ENCODE data around the gene TBKBP1.

The TBKBP1 gene

GRCh38 chr17:47702391-47702995 lies 8.5 kb downstream of the TBKBP1 start:
- TF ChIP-seq POLR2AphosphoS5 (IDR thresholded peaks at IDR 0.05; ENCODE audit: low read depth) (no peak), SPI1 (IDR thresholded peaks at IDR 0.05; ENCODE audit: borderline replicate concordance, low read depth) (no peak), REST (IDR thresholded peaks at IDR 0.05; ENCODE audit: insufficient replicate concordance, low read depth) (no peak), GABPA (IDR thresholded peaks at IDR 0.05; ENCODE audit: low read depth) (no peak), CTCF (IDR thresholded peaks at IDR 0.05; ENCODE audit: insufficient read depth, low read length) (no peak)
- H3K27ac ChIP-seq (replicated peaks): no peak overlapping the region
- no peaks in the 10 kb centered on the region for H3K27me3 ChIP-seq (ENCODE audit: insufficient read depth, poor library complexity, severe bottlenecking)
- no peak for DNase-seq (ENCODE audit: low read depth in 1 of 2, low spot score in 1 of 2)
- H3K4me3 ChIP-seq (replicated peaks; ENCODE audit: insufficient read depth, low read length): no peak overlapping the region

DNA sequence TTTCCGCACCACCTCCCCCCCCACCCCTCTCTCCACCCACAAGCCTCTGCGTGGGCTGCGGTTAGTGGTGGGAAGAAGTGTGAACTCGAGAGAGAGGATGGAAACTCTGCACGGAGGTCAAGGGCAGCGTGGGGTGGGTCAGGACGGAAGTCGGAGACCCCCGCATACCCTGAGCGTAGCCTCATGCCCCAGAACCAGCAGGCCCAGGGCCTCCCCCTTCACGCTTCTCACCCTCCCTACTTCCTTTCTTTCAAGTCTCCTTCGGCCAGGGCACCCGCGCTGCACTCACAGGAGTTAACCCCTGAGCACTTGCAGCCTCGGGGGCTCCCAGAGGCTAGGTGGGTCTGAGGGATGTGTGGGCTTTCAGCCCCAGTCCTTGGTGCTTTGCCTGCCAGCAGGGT lies 9.2 kb downstream of the TBKBP1 start:
- no peak for TF ChIP-seq GABPA (IDR thresholded peaks at IDR 0.05; ENCODE audit: low read depth)
- TF ChIP-seq SPI1 (IDR thresholded peaks at IDR 0.05; ENCODE audit: borderline replicate concordance, low read depth): peak; percentile 42; the same call in 1 of the 2 replicates
- no peaks in the 10 kb centered on the region for H3K27me3 ChIP-seq (ENCODE audit: insufficient read depth, poor library complexity, severe bottlenecking)
- 0 out of 2 replicates have a peak overlapping the region, but pooled peaks have one; percentile 14 for H3K27ac ChIP-seq (replicated peaks)
- peak in 1 of 2 experiments; percentile 38 for DNase-seq (ENCODE audit: low read depth in 1 of 2, low spot score in 1 of 2)
- no peak overlapping the region for H3K4me3 ChIP-seq (replicated peaks; ENCODE audit: insufficient read depth, low read length)

DNA sequence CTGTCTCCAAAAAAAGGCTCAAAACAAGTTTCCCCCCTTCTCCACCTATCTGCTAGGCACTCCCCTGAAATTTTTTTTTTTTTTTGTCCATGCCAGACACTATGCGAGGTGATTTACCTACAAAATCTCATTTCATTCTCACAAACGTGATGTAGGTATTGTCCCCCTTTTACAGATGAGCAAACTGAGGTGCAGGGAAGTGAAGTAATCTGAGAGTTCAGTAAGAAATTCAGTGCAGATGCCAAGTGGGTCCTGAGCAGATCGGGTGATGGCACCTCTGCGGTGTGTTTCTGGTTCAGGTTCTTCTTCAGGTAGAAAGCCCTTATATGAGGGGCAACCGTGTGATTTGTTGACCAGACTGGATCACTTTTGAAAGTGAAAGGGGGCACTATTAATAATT lies 9.7 kb downstream of the TBKBP1 start:
- H3K4me3 ChIP-seq (replicated peaks; ENCODE audit: insufficient read depth, low read length): no peak overlapping the region
- no peak for DNase-seq (ENCODE audit: low read depth in 1 of 2, low spot score in 1 of 2)
- no peak overlapping the region for H3K27ac ChIP-seq (replicated peaks)
- no peaks in the 10 kb centered on the region for H3K27me3 ChIP-seq (ENCODE audit: insufficient read depth, poor library complexity, severe bottlenecking)
- TF ChIP-seq REST (IDR thresholded peaks at IDR 0.05; ENCODE audit: insufficient replicate concordance, low read depth): no peak
- TF ChIP-seq GABPA (IDR thresholded peaks at IDR 0.05; ENCODE audit: low read depth): no peak
- TF ChIP-seq POLR2AphosphoS5 (IDR thresholded peaks at IDR 0.05; ENCODE audit: low read depth): no peak
- TF ChIP-seq SPI1 (IDR thresholded peaks at IDR 0.05; ENCODE audit: borderline replicate concordance, low read depth): no peak
- TF ChIP-seq CTCF (IDR thresholded peaks at IDR 0.05; ENCODE audit: insufficient read depth, low read length): no peak

GRCh38 chr17:47704116-47704515 lies 10.2 kb downstream of the TBKBP1 start:
- H3K27me3 ChIP-seq (ENCODE audit: insufficient read depth, poor library complexity, severe bottlenecking): no peaks in the 10 kb centered on the region
- no peak overlapping the region for H3K27ac ChIP-seq (replicated peaks)
- DNase-seq (ENCODE audit: low read depth in 1 of 2, low spot score in 1 of 2): peak in 1 of 2 experiments; percentile 59
- TF ChIP-seq POLR2AphosphoS5 (IDR thresholded peaks at IDR 0.05; ENCODE audit: low read depth) (0 out of 2 replicates have a peak, but pooled peaks have one; percentile 20), SPI1 (IDR thresholded peaks at IDR 0.05; ENCODE audit: borderline replicate concordance, low read depth) (peak; percentile 66; the same call in 1 of the 2 replicates), GABPA (IDR thresholded peaks at IDR 0.05; ENCODE audit: low read depth) (no peak), CTCF (IDR thresholded peaks at IDR 0.05; ENCODE audit: insufficient read depth, low read length) (no peak), REST (IDR thresholded peaks at IDR 0.05; ENCODE audit: insufficient replicate concordance, low read depth) (no peak)
- no peak overlapping the region for H3K4me3 ChIP-seq (replicated peaks; ENCODE audit: insufficient read depth, low read length)

Measured in HL-60 (cell line).